ENCODE measurements around the gene SETD6.

The SETD6 gene

DNA sequence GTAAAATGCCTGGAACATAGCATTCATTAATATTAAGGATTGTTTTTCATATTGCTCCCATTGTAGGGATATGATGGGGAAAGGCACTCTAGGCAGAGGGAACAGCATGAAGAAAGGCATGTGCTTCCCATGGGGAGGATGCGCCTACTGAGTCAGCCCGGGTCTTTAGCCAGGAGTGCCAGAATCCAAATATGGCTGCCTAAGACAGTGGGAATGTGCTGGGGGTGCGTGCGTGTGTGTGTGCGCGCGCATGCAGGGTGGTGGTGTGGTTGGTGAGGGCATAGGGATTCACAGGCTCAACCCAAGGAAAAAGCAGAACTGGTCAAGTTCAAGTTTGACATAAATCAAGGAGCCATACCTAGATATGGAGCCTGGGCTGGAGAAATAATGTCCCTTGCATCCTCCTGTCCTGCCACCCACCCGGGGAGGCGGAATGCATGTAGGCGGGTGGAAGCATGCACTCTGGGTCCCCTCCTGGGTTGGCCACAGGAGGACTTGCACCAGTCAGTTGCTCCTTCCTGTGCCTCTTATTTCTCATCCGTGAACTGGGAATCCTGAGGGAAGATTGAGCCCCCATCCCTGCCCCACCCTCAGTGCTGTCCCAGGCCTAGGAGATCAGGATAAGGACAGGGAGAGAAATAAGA lies 34.0 kb upstream of the SETD6 start:
- TF ChIP-seq CTCF (IDR thresholded peaks at IDR 0.05): no peak
- H3K36me3 ChIP-seq: no peaks in the 10 kb centered on the region
- H3K4me1 ChIP-seq (ENCODE audit: control insufficient read depth in 1 of 2, insufficient read depth in 1 of 2, low read depth in 1 of 2, low read length in 1 of 2): no peaks in the 10 kb centered on the region
- H3K27ac ChIP-seq: no peak overlapping the region
- peaks cover 40% of the 10 kb centered on the region for H3K27me3 ChIP-seq
- H3K9me3 ChIP-seq: no peaks in the 10 kb centered on the region
- H3K4me3 ChIP-seq (ENCODE audit: low read depth in 1 of 2, low read length in 1 of 2): no peak overlapping the region

DNA sequence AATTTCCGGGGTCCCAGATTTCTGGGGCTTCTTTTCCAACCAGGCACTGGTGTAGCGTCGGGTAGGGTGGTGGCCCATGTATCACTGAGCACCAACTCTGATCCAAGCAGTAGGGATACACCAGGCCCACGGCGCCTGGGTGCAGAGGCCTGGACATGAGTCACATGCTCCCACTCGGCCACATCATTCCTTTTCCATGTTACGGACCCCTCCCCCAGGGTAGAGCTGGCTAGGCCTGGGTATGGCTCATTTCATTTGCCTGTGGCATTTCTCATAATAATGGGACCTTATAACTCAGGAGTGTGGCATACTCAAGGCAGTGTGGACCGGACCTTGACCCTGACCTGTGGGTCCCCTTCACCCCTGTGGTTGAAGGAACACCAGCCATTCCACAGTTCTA lies 33.4 kb upstream of the SETD6 start:
- Histone ChIP-seq H3K27me3 (peaks cover 42% of the 10 kb centered on the region), H3K4me1 (ENCODE audit: control insufficient read depth in 1 of 2, insufficient read depth in 1 of 2, low read depth in 1 of 2, low read length in 1 of 2) (no peaks in the 10 kb centered on the region), H3K27ac (no peak overlapping the region), H3K4me3 (ENCODE audit: low read depth in 1 of 2, low read length in 1 of 2) (no peak overlapping the region), H3K36me3 (no peaks in the 10 kb centered on the region), H3K9me3 (no peaks in the 10 kb centered on the region)
- TF ChIP-seq CTCF (IDR thresholded peaks at IDR 0.05): no peak

DNA sequence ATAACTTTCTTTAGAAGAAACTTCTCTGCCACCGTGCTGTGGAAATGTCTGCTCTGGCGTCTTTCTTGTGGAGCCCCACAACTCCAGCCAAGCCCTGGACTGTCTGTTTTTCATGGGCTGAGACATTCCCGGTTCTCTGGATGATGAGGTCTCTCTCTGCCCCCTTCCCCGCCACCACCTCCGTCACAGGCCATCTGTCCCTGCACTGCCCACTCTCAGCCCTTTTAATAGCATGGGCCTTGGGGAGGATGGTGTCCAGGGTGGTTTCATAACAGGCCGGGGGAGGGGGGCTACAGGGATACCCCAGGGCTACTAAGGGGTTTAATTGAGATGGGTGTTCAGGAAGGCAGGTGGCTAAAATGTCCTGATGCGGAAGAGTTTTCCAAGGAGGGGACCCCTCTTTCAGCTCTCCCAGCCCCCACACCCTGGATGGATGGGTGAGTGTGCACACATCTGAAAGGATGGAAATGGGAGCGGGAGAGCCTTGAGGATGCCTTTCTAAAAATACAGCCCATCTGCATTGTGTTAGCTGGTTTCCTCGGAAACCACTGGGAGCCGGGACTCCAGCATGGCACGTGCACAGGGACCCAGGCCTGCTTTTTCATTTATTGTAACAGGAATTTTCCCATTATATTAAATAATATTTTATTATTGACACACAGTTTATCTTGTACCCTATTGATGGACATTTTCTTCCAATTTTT lies 30.0 kb upstream of the SETD6 start:
- H3K27ac ChIP-seq: no peak overlapping the region
- H3K27me3 ChIP-seq: peaks cover 39% of the 10 kb centered on the region
- no peaks in the 10 kb centered on the region for H3K36me3 ChIP-seq
- TF ChIP-seq CTCF (IDR thresholded peaks at IDR 0.05): no peak
- no peaks in the 10 kb centered on the region for H3K9me3 ChIP-seq
- no peak overlapping the region for H3K4me3 ChIP-seq (ENCODE audit: low read depth in 1 of 2, low read length in 1 of 2)
- H3K4me1 ChIP-seq (ENCODE audit: control insufficient read depth in 1 of 2, insufficient read depth in 1 of 2, low read depth in 1 of 2, low read length in 1 of 2): peaks cover 3 to 4% of the 10 kb centered on the region in 2 experiments

DNA sequence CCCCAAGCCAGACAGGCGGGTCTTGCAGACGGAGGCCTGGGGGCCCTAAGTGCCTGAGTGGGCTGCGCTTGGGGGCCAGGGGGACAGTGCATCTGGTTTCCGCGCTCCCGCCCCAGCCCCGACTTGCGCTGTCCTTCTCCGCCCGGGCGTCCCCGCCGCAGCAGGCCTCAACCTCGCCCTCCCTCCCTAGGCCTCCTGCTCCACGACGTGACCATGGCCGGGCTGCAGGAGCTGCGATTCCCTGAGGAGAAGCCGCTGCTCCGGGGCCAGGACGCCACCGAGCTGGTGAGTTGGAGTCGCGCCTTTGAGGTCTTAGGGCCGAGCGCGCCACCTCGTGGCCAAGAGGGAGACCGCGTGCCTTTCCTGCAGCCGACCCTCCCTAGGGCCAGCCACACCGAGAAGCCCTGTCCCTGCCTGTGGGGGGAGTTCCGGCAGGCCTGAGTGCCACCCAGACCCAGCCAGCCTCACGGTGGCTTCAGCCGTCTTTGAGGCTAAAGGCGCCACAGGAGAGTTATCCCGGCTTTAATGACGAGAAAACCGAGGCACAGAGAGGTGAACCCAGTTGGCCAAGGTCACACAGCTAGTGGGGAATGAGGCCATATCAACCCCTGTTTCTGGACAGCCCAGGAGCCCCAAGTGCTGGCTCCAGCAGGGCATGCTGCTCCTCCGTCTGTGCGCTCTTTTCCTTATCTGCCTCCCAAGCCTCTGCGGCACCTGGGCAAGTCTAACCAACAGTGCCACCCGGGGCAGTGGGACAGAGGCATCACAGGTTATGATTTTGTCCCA lies 27.6 kb upstream of the SETD6 start:
- Histone ChIP-seq H3K4me3 (ENCODE audit: low read depth in 1 of 2, low read length in 1 of 2) (no peak overlapping the region), H3K4me1 (ENCODE audit: control insufficient read depth in 1 of 2, insufficient read depth in 1 of 2, low read depth in 1 of 2, low read length in 1 of 2) (peaks cover 3 to 4% of the 10 kb centered on the region in 2 experiments), H3K27ac (no peak overlapping the region), H3K9me3 (no peaks in the 10 kb centered on the region), H3K36me3 (no peaks in the 10 kb centered on the region), H3K27me3 (peaks cover 38% of the 10 kb centered on the region)
- peak; percentile 75 for TF ChIP-seq CTCF (IDR thresholded peaks at IDR 0.05)

DNA sequence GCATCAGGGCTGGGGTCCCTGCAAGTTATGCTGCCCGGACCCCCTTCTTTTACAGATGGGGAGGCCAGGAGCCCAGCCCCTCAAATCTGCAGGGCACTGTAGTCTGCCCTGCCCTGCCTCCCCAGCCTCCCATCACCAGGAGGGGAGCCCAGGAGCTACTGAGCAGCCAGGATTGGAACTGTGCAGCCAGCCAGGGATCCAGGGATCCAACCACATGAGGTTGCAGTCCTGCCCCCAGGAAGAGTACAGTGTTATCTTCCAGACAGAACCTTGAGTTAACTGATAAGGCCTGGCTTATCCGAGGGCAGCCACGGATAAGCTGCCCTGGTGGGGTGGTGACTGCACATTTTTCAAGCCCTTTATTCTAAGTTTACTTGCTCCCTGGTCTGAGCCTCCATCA lies 26.8 kb upstream of the SETD6 start:
- peaks cover 3 to 4% of the 10 kb centered on the region in 2 experiments for H3K4me1 ChIP-seq (ENCODE audit: control insufficient read depth in 1 of 2, insufficient read depth in 1 of 2, low read depth in 1 of 2, low read length in 1 of 2)
- no peak overlapping the region for H3K27ac ChIP-seq
- no peak overlapping the region for H3K4me3 ChIP-seq (ENCODE audit: low read depth in 1 of 2, low read length in 1 of 2)
- TF ChIP-seq CTCF (IDR thresholded peaks at IDR 0.05): no peak
- H3K9me3 ChIP-seq: no peaks in the 10 kb centered on the region
- peaks cover 44% of the 10 kb centered on the region for H3K27me3 ChIP-seq
- no peaks in the 10 kb centered on the region for H3K36me3 ChIP-seq

Data from neutrophil (primary cell).